Effector memory CD4-positive, alpha-beta T cell (primary cell): Measurements from ENCODE around the gene RNU5D-1.

Source experiments
- DNase-seq, 3 donors: peaks; one replicate each; pipeline ENCODE4 v3.0.0-alpha.2; 2020
- H3K27ac ChIP-seq: 2 replicates; pipeline ENCODE4 v1.7.0; 2013; ENCODE audit warnings: mild to moderate bottlenecking, low read length, moderate library complexity; ENCODE audit not compliant: insufficient read depth, poor library complexity, severe bottlenecking
- H3K27me3 ChIP-seq: replicated peaks from 2 replicates; pipeline ENCODE4 v1.7.0; 2013; ENCODE audit warnings: mild to moderate bottlenecking, low read length; ENCODE audit not compliant: insufficient read depth, control insufficient read depth, poor library complexity, severe bottlenecking
- H3K36me3 ChIP-seq: 2 replicates; pipeline ENCODE4 v1.7.0; 2013; ENCODE audit warnings: mild to moderate bottlenecking, low read length, moderate library complexity; ENCODE audit not compliant: control insufficient read depth, insufficient read depth
- H3K4me1 ChIP-seq: 2 replicates; pipeline ENCODE4 v1.7.0; 2013; ENCODE audit warnings: low read length, mild to moderate bottlenecking; ENCODE audit not compliant: control insufficient read depth, insufficient read depth, poor library complexity, severe bottlenecking
- H3K4me3 ChIP-seq: 2 replicates; pipeline ENCODE4 v1.7.0; 2013; ENCODE audit warnings: low read length, low read depth, mild to moderate bottlenecking; ENCODE audit not compliant: insufficient read depth, poor library complexity, severe bottlenecking
- H3K9me3 ChIP-seq: 2 replicates; pipeline ENCODE4 v1.7.0; 2013; ENCODE audit warnings: mild to moderate bottlenecking, low read length, moderate library complexity; ENCODE audit not compliant: control insufficient read depth

Gene RNU5D-1

DNA sequence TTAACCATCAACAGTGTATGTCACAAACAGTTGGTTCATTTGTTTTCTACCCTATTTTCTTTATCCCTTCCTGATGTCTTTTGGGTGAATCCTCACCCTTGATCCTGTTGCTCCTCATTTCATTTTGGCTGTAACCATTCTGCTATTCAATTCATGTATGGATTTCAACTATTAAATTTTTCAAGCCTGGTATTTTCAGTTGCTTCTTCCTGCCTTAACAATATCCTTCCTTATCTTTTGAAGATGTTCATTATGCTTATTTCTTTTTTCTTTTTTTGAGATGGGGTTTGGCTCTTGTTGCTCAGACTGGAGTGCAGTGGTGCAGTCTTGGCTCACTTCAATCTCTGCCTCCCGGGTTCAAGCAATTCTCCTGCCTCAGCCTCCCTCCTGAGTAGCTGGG, 2.8 kb upstream of the RNU5D-1 start:
- Histone ChIP-seq H3K4me3 (no peak overlapping the region), H3K36me3 (no peaks in the 10 kb centered on the region), H3K27me3 (no peaks in the 10 kb centered on the region), H3K27ac (no peak overlapping the region), H3K9me3 (no peaks in the 10 kb centered on the region), H3K4me1 (no peaks in the 10 kb centered on the region)
- no peak for DNase-seq

DNA sequence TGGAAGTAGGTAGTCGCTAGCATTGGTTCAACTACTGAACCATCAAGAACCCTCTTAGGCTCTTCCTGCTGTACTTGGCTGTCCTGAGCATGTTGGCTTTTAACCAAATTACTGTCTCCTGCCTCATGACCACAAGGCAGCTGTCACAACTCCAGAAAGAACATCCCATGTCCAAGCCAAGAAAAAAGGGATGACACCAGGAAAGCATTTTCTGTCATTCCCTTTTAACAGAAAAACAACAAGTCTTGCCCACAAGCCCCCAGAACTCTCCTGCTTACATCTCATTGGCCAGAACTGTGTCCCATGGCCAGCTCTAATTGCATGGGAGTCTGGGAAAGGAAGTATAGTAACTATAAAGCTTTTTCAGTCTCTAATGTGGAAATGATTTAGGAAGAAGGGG, 2.4 kb upstream of the RNU5D-1 start:
- no peak for DNase-seq
- H3K36me3 ChIP-seq, result no peaks in the 10 kb centered on the region
- H3K4me3 ChIP-seq, result no peak overlapping the region
- no peak overlapping the region for H3K27ac ChIP-seq
- H3K9me3 ChIP-seq, result no peaks in the 10 kb centered on the region
- no peaks in the 10 kb centered on the region for H3K27me3 ChIP-seq
- no peaks in the 10 kb centered on the region for H3K4me1 ChIP-seq

DNA sequence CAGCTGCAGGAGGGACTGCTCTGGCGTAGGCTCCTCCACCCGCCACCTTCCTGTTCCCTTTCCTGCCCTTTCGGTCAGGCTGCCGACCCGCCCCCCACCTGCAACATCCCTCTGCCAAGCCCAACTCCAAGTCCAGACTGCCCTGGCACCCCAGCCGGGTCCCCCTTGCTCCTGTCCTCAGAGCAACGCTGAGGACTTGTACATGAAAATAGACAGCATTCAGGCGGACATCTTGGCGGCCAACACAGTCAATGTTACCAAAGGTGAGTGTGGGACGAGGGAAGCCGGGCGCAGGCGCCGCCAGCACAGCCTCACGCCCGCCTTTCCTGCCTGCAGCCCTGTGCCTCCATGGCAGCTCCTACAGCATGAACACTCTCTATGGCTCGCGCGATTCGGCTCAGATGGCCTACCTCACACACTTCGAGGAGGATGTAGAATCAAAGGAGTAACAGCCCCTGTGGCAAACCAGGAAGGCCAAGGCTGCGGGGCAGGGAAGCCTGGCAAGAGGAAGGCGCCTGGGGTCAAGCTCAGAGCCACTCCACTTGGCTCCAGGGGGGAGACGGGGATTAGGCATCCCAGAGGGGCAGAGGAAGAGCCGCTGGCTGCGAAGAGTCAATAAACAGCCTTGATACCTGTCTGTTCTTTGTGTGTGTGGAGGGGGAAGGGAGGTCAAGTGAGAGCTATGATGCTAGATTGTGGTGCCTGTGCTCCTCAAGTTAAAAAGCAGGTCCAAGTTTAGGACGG, 5.8 kb downstream of the RNU5D-1 start:
- Histone ChIP-seq H3K27ac (peak overlapping the region; percentile 50), H3K27me3 (no peaks in the 10 kb centered on the region), H3K9me3 (no peaks in the 10 kb centered on the region), H3K4me3 (no peak overlapping the region), H3K4me1 (peaks cover 11% of the 10 kb centered on the region), H3K36me3 (no peaks in the 10 kb centered on the region)
- no peak for DNase-seq

DNA sequence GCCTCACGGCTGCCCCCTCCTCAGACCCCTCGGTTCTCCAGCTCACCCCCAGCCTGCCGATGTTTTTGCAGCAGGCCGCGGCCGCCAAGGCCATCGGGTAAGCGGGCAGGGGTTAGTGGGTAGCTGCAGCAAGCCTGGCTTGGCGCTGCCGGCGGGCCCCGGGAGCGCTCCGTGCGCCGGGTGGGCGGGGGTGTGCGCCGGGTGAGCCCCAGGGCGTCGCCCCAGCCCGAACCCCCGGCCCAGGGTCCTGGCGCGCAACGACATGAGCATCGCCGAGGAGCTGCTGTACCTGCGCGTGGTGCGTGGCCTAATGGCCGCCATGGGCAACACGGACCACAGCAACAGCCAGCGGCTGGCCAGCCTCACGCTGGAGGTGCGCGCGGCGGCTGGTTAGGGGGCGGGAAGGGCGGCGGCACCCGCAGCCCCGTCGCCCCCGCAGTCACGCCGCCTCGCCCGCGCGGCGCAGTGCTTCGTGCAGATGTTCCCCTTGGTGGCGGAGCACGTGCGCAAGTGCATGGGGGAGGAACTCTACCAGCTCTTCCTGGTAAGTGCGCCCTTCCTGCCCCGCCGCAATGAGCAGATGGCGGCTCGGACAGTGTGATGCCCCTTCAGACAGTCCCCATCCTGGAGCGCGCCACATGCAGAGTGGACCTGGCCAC, 6.5 kb downstream of the RNU5D-1 start:
- H3K36me3 ChIP-seq, result no peaks in the 10 kb centered on the region
- H3K27ac ChIP-seq, result peak overlapping the region; percentile 50
- DNase-seq, result no peak
- H3K9me3 ChIP-seq, result no peaks in the 10 kb centered on the region
- H3K27me3 ChIP-seq, result no peaks in the 10 kb centered on the region
- H3K4me1 ChIP-seq, result peaks cover 16% of the 10 kb centered on the region
- H3K4me3 ChIP-seq, result peak overlapping the region; percentile 7

- no peak for DNase-seq
- H3K36me3 ChIP-seq, result no peaks in the 10 kb centered on the region
- no peaks in the 10 kb centered on the region for H3K27me3 ChIP-seq
- H3K4me3 ChIP-seq, result peak overlapping the region; percentile 7
- peaks cover 21% of the 10 kb centered on the region for H3K4me1 ChIP-seq
- H3K27ac ChIP-seq, result peak overlapping the region; percentile 50
- no peaks in the 10 kb centered on the region for H3K9me3 ChIP-seq
These were observed 7.3 kb downstream of the RNU5D-1 start for GRCh38 chr1:44723496-44724295.

- peak overlapping the region; percentile 7 for H3K4me3 ChIP-seq
- H3K9me3 ChIP-seq, result no peaks in the 10 kb centered on the region
- H3K4me1 ChIP-seq, result peaks cover 21% of the 10 kb centered on the region
- DNase-seq, result no peak
- H3K36me3 ChIP-seq, result no peaks in the 10 kb centered on the region
- no peaks in the 10 kb centered on the region for H3K27me3 ChIP-seq
- peak overlapping the region; percentile 50 for H3K27ac ChIP-seq
These were observed 7.9 kb downstream of the RNU5D-1 start for GRCh38 chr1:44723064-44723463.

GRCh38 chr1:44721485-44722361, 9.2 kb downstream of the RNU5D-1 start:
- Histone ChIP-seq H3K36me3 (no peaks in the 10 kb centered on the region), H3K4me3 (no peak overlapping the region), H3K4me1 (peaks cover 21% of the 10 kb centered on the region), H3K27me3 (no peaks in the 10 kb centered on the region), H3K27ac (peak overlapping the region; percentile 57), H3K9me3 (no peaks in the 10 kb centered on the region)
- DNase-seq, result peak; percentile 41 to 51 (median 45)

- DNase-seq, result no peak
- H3K9me3 ChIP-seq, result no peaks in the 10 kb centered on the region
- no peaks in the 10 kb centered on the region for H3K27me3 ChIP-seq
- H3K27ac ChIP-seq, result no peak overlapping the region
- H3K4me1 ChIP-seq, result peaks cover 21% of the 10 kb centered on the region
- no peaks in the 10 kb centered on the region for H3K36me3 ChIP-seq
- H3K4me3 ChIP-seq, result no peak overlapping the region
These were observed 10.7 kb downstream of the RNU5D-1 start for GRCh38 chr1:44720281-44720680.

GRCh38 chr1:44719318-44719717, 11.7 kb downstream of the RNU5D-1 start:
- Histone ChIP-seq H3K9me3 (no peaks in the 10 kb centered on the region), H3K27me3 (no peaks in the 10 kb centered on the region), H3K4me1 (peaks cover 21% of the 10 kb centered on the region), H3K36me3 (no peaks in the 10 kb centered on the region), H3K4me3 (no peak overlapping the region), H3K27ac (no peak overlapping the region)
- no peak for DNase-seq
